Thyroid gland (tissue), 4 donors: ENCODE results near the gene FLOT1. TPM values are rescaled to one million over a fixed set of nuclear protein-coding genes. Genes with fewer than 3 reads are reported as not detected.

Experiments
- DNase-seq, 2 donors: peaks; one replicate each; pipeline ENCODE4 v3.0.0-alpha.2; 2019
- H3K27ac ChIP-seq, 3 donors: fragments of 200-600 bp; sonication (generic); 1 replicate in 2 of 3; 2 replicates in 1 of 3; pipeline ENCODE4 v1.5.1; 2016 to 2019; ENCODE audit warnings: mild to moderate bottlenecking in 1 of 3, moderate library complexity in 1 of 3
- H3K27me3 ChIP-seq: fragments of 200-600 bp; sonication (generic); one replicate; pipeline ENCODE4 v1.5.1; 2019
- H3K36me3 ChIP-seq, 2 donors: fragments of 200-600 bp; sonication (generic); one replicate each; pipeline ENCODE4 v1.5.1; 2016 to 2019
- H3K4me1 ChIP-seq, 2 donors: fragments of 200-600 bp; sonication (generic); one replicate each; pipeline ENCODE4 v1.5.1; 2017 to 2019
- H3K4me3 ChIP-seq, 3 donors: fragments of 200-600 bp; sonication (generic); replicated peaks in 1 of 3; 1 replicate in 2 of 3; 2 replicates in 1 of 3; pipeline ENCODE4 v1.5.1; 2016; ENCODE audit warnings: mild to moderate bottlenecking in 1 of 3
- H3K9me3 ChIP-seq: fragments of 200-600 bp; sonication (generic); one replicate; pipeline ENCODE4 v1.5.1; 2017
- CTCF ChIP-seq, 6 experiments: fragments of 200-600 bp in 3 of 6; fragments of 450-650 bp in 3 of 6; sonication (generic) in 3 of 6; IDR thresholded peaks; one replicate each; pipeline ENCODE4 v1.5.1; 2016 to 2019; ENCODE audit warnings: antibody characterized with exemption in 6 of 6, mild to moderate bottlenecking in 2 of 6, inconsistent platforms in 1 of 6, moderate library complexity in 1 of 6
- POLR2A ChIP-seq, 2 donors: fragments of 450-650 bp; IDR thresholded peaks; one replicate each; pipeline ENCODE4 v1.6.1; 2017; ENCODE audit warnings: antibody characterized with exemption in 2 of 2, mild to moderate bottlenecking in 2 of 2, moderate library complexity in 1 of 2
- WGBS, 2 donors: methylation state at CpG; one replicate each; pipeline ENCODE4 v1.1.5; 2017; 5-methylcytosine and 5-hydroxymethylcytosine counted together
- intact Hi-C: fragments of 100-400 bp; cut with DNase I; formaldehyde crosslinking; loops from one replicate; pipeline ENCODE4 v1.15.1; 2023
- total RNA-seq, 4 donors: library from RNA; depleted of rRNA; stranded (reverse); fragments of >200 nt; gene quantifications; one replicate each; pipeline ENCODE4 v1.2.3, GENCODE V29; 2016

FLOT1 gene
- total RNA-seq, 4 donors from 2014 or later: 134 to 160 (median 144) TPM

DNA sequence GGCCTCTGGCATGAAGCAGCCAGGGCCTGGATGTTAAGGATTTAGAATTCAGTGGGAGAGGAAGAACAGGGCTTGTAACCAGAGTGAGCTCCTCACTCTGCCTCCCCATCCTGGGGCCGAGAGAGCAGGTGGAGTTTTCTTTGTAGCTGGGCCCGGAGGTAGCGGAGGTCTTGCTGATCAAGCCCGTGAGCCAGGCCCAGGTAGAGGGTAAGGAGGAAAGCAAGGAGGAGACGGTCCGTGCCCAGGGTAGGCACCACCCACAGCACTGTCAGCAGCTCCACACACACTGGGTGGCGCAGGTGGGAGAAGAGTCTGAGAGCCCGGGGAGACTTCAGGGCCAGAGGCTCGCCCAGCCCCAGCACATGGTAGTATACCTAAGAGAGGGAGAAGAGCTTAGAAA is 53.9 kb downstream of the FLOT1 start:
- H3K4me1 ChIP-seq: peaks cover 27 to 41% of the 10 kb centered on the region in 2 donors
- intact Hi-C loops: no loop called here
- WGBS, 2 donors: 86 to 97% methylated on average over 9 of the region's 9 CpGs

DNA sequence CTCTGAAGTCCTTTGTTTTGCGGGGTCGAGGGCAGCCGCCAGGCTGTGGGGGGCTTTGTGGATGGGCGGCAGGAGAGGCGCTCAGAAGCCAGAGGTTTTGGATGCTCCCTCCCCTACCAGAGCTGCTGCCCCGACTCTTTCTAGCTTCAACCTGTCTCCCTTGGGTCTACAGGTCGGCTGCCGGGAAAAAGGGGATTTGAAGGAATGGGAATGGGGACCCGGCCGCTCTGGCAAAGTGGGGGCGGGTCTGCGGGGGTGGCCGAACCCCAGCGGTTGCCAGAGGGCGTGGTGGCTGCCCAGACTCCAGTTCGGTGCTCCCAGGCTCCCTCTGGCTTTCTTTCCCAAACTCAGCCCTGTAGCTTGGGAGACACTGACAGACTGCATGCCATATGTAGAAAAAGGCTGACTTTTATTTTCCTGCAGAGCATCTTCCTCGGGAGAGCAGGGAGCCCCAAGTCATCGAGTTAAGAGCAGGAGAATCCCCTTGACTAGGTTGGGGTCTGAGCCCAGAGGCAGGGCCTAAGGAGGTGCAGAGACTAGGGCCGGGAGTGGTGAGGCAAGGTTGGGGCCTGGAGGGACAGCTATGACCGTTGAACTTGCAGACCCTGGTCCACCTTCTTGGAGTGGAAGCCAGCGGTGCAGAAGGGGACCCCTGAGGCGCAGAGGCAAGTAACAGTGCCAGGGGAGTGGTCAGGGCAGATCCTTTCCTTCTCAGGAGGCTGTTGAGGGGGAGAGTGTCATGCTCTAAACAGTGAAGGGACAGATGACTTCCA is 54.6 kb downstream of the FLOT1 start:
- peak overlapping the region; percentile 93 to 98 (median 95) for H3K27ac ChIP-seq
- TF ChIP-seq CTCF (IDR thresholded peaks at IDR 0.05) (peak in 1 of 6 experiments; percentile 22), POLR2A (IDR thresholded peaks at IDR 0.05) (no peak)
- peaks cover 27 to 48% of the 10 kb centered on the region in 2 donors for H3K4me1 ChIP-seq
- H3K27me3 ChIP-seq: no peaks in the 10 kb centered on the region
- no peaks in the 10 kb centered on the region for H3K36me3 ChIP-seq
- DNase-seq: no peak
- intact Hi-C loops: no loop called here
- WGBS, 2 donors: 20 to 28% methylated on average over 12 to 22 of the region's 22 CpGs
- H3K4me3 ChIP-seq: peak overlapping the region; percentile 70 to 84 (median 81)
- H3K9me3 ChIP-seq: no peaks in the 10 kb centered on the region

More for the DNA sequence above, 53.9 kb downstream of the FLOT1 start:
- peak overlapping the region in 2 of 3 donors; percentile 93 to 98 for H3K27ac ChIP-seq
- no peak for DNase-seq
- H3K9me3 ChIP-seq: no peaks in the 10 kb centered on the region
- H3K27me3 ChIP-seq: no peaks in the 10 kb centered on the region
- no peak overlapping the region for H3K4me3 ChIP-seq
- TF ChIP-seq POLR2A (IDR thresholded peaks at IDR 0.05) (no peak), CTCF (IDR thresholded peaks at IDR 0.05) (no peak)
- no peaks in the 10 kb centered on the region for H3K36me3 ChIP-seq

- Histone ChIP-seq H3K27ac (peak overlapping the region; percentile 93 to 98 (median 95)), H3K4me1 (peaks cover 31 to 56% of the 10 kb centered on the region in 2 donors), H3K9me3 (no peaks in the 10 kb centered on the region), H3K27me3 (no peaks in the 10 kb centered on the region), H3K4me3 (peak overlapping the region; percentile 70 to 84 (median 81)), H3K36me3 (no peaks in the 10 kb centered on the region)
- 0% methylated on average over 22 to 37 of the region's 52 CpGs for WGBS, 2 donors
- DNase-seq: peak; percentile 87
- TF ChIP-seq POLR2A (IDR thresholded peaks at IDR 0.05): peak in 1 of 2 donors; percentile 40
- TF ChIP-seq CTCF (IDR thresholded peaks at IDR 0.05): no peak
- intact Hi-C loops: no loop called here
Measured at GRCh38 chr6:30686908-30687658, 55.4 kb downstream of the FLOT1 start.

DNA sequence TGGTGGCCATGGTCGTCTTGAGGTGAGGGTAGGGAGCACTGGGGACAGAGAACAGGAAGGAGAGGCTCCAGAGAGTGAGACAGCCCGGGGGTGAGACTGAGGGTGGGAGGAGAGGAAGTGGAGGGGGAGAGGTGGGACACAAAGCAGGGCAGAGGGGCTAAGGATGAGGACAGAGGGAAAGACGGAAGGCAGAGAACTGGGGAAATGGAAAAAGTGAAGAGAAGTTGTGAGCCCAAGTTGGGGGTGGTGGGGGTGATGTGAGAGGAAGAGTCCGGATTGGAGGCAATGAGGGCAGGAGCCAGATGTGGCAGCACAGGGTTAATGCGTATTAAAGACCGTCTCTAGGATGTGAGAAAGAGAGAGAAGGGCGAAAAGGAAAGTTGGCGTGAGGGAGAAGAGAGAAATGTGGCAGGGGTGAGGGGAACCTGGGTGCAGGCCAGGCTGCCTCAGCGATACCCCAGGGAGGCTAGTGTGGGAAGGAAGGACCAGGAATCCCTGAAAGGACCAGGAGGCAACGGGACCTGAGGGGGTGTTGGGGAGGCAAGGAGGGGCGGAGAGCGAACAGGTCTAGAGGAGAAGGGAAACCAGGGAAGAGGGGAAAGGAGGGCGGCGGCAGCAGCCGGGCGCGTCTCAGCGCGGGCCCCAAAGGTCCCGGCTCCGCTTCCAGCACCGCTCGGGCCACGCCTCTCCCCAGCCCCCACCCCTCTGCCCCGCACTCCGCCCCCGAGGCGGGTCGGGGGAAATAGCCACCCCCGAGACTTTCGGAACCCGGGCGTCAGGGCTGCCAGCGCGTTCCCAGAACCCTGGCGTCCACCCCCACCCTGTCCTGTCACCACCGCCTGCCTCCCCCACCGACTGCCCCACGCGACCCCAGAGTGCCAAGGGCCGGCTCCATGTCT is 56.2 kb downstream of the FLOT1 start, which contains the start of gene PPP1R18:
PPP1R18 (minus strand) TSS at position 637 of the 899 bp plus-strand sequence; CDS start at position 10, 627 bp downstream.
- Histone ChIP-seq H3K27ac (peak within 1 kb of the TSS; percentile 93 to 98 (median 95)), H3K9me3 (no peaks in the 10 kb centered on the region), H3K4me1 (peaks cover 28 to 56% of the 10 kb centered on the region in 2 donors), H3K36me3 (no peaks in the 10 kb centered on the region), H3K27me3 (no peaks in the 10 kb centered on the region), H3K4me3 (peak within 1 kb of the TSS; percentile 70 to 84 (median 81))
- DNase-seq: peak; percentile 74 to 76
- WGBS, 2 donors: 6 to 8% methylated on average over 24 to 26 of the region's 41 CpGs
- intact Hi-C loops: no loop called here
- TF ChIP-seq CTCF (IDR thresholded peaks at IDR 0.05): no peak
- TF ChIP-seq POLR2A (IDR thresholded peaks at IDR 0.05): peak in 1 of 2 donors; percentile 38
